NCI-H187 treated with DMSO at 0.1 percent for 48 hours (cell line): ENCODE data around the gene GLMP.

Source experiments
- DNase-seq: peaks from one replicate; lab custom pipeline; 2025; lab: John Stamatoyannopoulos, UW

The GLMP gene

GRCh38 chr1:156248323-156248683 is 47.2 kb downstream of the GLMP start:
- no peak for DNase-seq

GRCh38 chr1:156247460-156248322 is 47.8 kb downstream of the GLMP start, which contains the start of gene PAQR6:
Gene PAQR6, minus strand, starts transcription at chr1:156248056. Its CDS starts 1,325 bp downstream, at chr1:156246731.
- DNase-seq, result no peak

- DNase-seq, result no peak
These were observed 48.6 kb downstream of the GLMP start for GRCh38 chr1:156246781-156247459.

GRCh38 chr1:156246241-156246780 is 49.2 kb downstream of the GLMP start:
- DNase-seq, result no peak

- no peak for DNase-seq
These were observed 49.8 kb downstream of the GLMP start for GRCh38 chr1:156245451-156246232.

GRCh38 chr1:156244712-156245111 is 50.8 kb downstream of the GLMP start:
- DNase-seq, result no peak

GRCh38 chr1:156244126-156244525 is 51.4 kb downstream of the GLMP start:
- no peak for DNase-seq

- DNase-seq, result no peak
These were observed 52.7 kb downstream of the GLMP start for GRCh38 chr1:156242738-156243137.
